PC-3 (cell line): ENCODE measurements around the gene CEP104. TPM values are rescaled to one million over a fixed set of nuclear protein-coding genes. Genes with fewer than 3 reads are reported as not detected.

Experiments
- ATAC-seq: fragments of 200-7000 bp; cut with Tn5 transposase; 2 replicates; pipeline ENCODE4 v1.9.1; 2020; ENCODE audit warnings: mild to moderate bottlenecking, moderate library complexity
- BruUV-seq: library from RNA; stranded (reverse); fragments of 400-500 nt; replicated peaks from 2 replicates; lab custom pipeline; 2021; lab: Mats Ljungman, UMichigan
- CTCF ChIA-PET: fragments of 300-600 bp; sonication (Branson Sonifier 250); formaldehyde crosslinking; loops from one replicate; lab custom pipeline; 2022; ENCODE audit warnings: antibody characterized with exemption; lab: Charles Lee
- POLR2A ChIA-PET: fragments of 300-600 bp; sonication (Branson Sonifier 250); formaldehyde crosslinking; loops from one replicate; lab custom pipeline; 2022; ENCODE audit warnings: antibody characterized with exemption; ENCODE audit not compliant: unreplicated experiment; lab: Charles Lee
- DNase-seq: peaks from one replicate; pipeline ENCODE4 v3.0.0-alpha.2; 2015
- H2AFZ ChIP-seq: fragments of 300-600 bp; sonication (generic); 2 replicates; pipeline ENCODE4 v1.6.0; 2016; ENCODE audit warnings: antibody characterized with exemption, low read length
- H3F3A ChIP-seq: fragments of 300-600 bp; sonication (generic); one replicate; pipeline ENCODE4 v1.6.0; 2017; ENCODE audit warnings: antibody characterized with exemption, low read length, control low read depth, mild to moderate bottlenecking; ENCODE audit not compliant: unreplicated experiment
- H3K27ac ChIP-seq: fragments of 300-600 bp; sonication (generic); 2 replicates; pipeline ENCODE4 v1.5.1; 2016; ENCODE audit warnings: mild to moderate bottlenecking, low read length
- H3K27me3 ChIP-seq: fragments of 300-600 bp; sonication (generic); 2 replicates; pipeline ENCODE4 v1.6.1; 2016; ENCODE audit warnings: low read length, mixed read lengths
- H3K36me3 ChIP-seq: fragments of 300-600 bp; sonication (generic); 2 replicates; pipeline ENCODE4 v1.6.1; 2016; ENCODE audit warnings: low read depth, mixed run types, low read length, mixed read lengths
- H3K4me1 ChIP-seq: fragments of 300-600 bp; sonication (generic); 2 replicates; pipeline ENCODE4 v1.5.1; 2016; ENCODE audit warnings: low read length; ENCODE audit not compliant: insufficient read depth
- H3K4me2 ChIP-seq: fragments of 300-600 bp; sonication (generic); 2 replicates; pipeline ENCODE4 v1.6.0; 2016; ENCODE audit warnings: low read length
- H3K4me3 ChIP-seq: fragments of 300-600 bp; sonication (generic); 2 replicates; pipeline ENCODE4 v1.5.1; 2016; ENCODE audit warnings: mild to moderate bottlenecking, low read length, mixed read lengths
- H3K79me2 ChIP-seq: fragments of 300-600 bp; sonication (generic); 2 replicates; pipeline ENCODE4 v1.6.1; 2017; ENCODE audit warnings: low read length, mixed read lengths
- H3K9ac ChIP-seq: fragments of 300-600 bp; sonication (generic); 2 replicates; pipeline ENCODE4 v1.6.0; 2016; ENCODE audit warnings: mild to moderate bottlenecking, low read length
- H3K9me2 ChIP-seq: fragments of 300-600 bp; sonication (generic); replicated peaks from 2 replicates; pipeline ENCODE4 v1.6.1; 2016; ENCODE audit warnings: mixed run types, low read length, mixed read lengths
- H3K9me3 ChIP-seq: fragments of 300-600 bp; sonication (generic); 2 replicates; pipeline ENCODE4 v1.6.1; 2016; ENCODE audit warnings: low read length, mixed read lengths
- H4K20me1 ChIP-seq: fragments of 300-600 bp; sonication (generic); 2 replicates; pipeline ENCODE4 v1.6.1; 2016; ENCODE audit warnings: low read length, mixed read lengths
- EZH2 ChIP-seq: fragments of 300-600 bp; sonication (generic); IDR thresholded peaks from one replicate; pipeline ENCODE4 v1.6.1; 2017; ENCODE audit warnings: antibody characterized with exemption, mild to moderate bottlenecking, low read length; ENCODE audit not compliant: unreplicated experiment
- EZH2phosphoT487 ChIP-seq: fragments of 300-600 bp; sonication (generic); IDR thresholded peaks from 2 replicates; pipeline ENCODE4 v1.6.1; 2018; ENCODE audit warnings: mild to moderate bottlenecking, antibody characterized with exemption, low read length, borderline replicate concordance
- intact Hi-C: fragments of 100-400 bp; cut with micrococcal nuclease; formaldehyde crosslinking; loops from 2 replicates; pipeline ENCODE4 v1.9.0; 2023
- total RNA-seq: library from RNA; depleted of rRNA; stranded (reverse); fragments of >200 nt; gene quantifications from 2 replicates; pipeline ENCODE4 v1.2.3, GENCODE V29; 2014
- TF ChIP-seq, protein P1 (sequence below): fragments of 300-600 bp; sonication (generic); conservative IDR thresholded peaks from 2 replicates; pipeline ENCODE4 v1.5.1; 2017; ENCODE audit warnings: antibody characterized with exemption, low read depth, mild to moderate bottlenecking, low read length

Gene CEP104
- total RNA-seq, 1 experiment from 2014 or later: 64.1 TPM

DNA sequence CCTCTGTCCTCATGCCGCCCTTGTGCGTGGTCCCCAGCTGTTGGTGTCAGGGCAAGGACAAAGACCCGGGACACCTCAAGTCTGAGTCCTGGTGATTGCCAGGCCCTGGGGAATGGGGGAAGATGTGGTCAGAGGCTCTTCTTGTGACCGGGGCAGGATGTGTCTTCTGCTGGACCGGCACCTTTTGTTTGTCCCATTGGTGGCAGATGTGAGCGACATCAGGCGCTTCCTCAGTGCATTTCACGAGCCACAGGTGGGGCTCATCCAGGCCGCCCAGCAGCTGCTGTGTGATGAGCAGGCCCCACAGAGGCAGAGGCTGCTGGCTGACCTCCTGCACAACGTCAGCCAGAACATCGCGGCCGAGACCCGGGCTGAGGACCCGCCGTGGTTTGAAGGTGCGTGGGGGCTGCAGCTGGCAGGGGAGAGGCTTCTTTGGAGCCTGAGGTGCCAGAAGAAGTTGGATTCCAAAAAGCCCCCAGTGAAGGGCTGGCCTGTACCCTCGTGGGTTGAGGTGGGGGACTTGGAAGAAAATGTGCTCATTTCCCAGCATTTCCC is 8.7 kb upstream of the CEP104 start:
- no peak overlapping the region for H3K4me2 ChIP-seq
- H3K4me3 ChIP-seq: no peak overlapping the region
- H3K36me3 ChIP-seq: peaks cover 32% of the 10 kb centered on the region
- no peaks in the 10 kb centered on the region for H3K9me3 ChIP-seq
- ChIA-PET CTCF (interaction anchor here (0.6 kb wide), 1 partner anchor 38 kb away, joined by 10 read pairs; no protein-coding TSS in a partner anchor), POLR2A (interaction anchor here (0.6 kb wide), 2 partner anchors 11 to 1454 kb away, joined by 3 to 18 read pairs; no protein-coding TSS in a partner anchor)
- H3K27me3 ChIP-seq: no peaks in the 10 kb centered on the region
- no peak overlapping the region for H2AFZ ChIP-seq
- ATAC-seq (no peak), DNase-seq (no peak)
- intact Hi-C loops: no loop called here
- H3K79me2 ChIP-seq: peaks cover 6% of the 10 kb centered on the region; the same call in 1 of the 2 replicates
- peaks cover 13% of the 10 kb centered on the region for H3K4me1 ChIP-seq
- no peaks in the 10 kb centered on the region for H3K9me2 ChIP-seq
- no peak overlapping the region for H3K9ac ChIP-seq
- BruUV-seq: no TSS peak
- H3K27ac ChIP-seq: no peak overlapping the region
- H4K20me1 ChIP-seq: no peaks in the 10 kb centered on the region
- no peaks in the 10 kb centered on the region for H3F3A ChIP-seq
- TF ChIP-seq EZH2 (no peak), EZH2phosphoT487 (no peak)
- TF ChIP-seq, protein P1, sequence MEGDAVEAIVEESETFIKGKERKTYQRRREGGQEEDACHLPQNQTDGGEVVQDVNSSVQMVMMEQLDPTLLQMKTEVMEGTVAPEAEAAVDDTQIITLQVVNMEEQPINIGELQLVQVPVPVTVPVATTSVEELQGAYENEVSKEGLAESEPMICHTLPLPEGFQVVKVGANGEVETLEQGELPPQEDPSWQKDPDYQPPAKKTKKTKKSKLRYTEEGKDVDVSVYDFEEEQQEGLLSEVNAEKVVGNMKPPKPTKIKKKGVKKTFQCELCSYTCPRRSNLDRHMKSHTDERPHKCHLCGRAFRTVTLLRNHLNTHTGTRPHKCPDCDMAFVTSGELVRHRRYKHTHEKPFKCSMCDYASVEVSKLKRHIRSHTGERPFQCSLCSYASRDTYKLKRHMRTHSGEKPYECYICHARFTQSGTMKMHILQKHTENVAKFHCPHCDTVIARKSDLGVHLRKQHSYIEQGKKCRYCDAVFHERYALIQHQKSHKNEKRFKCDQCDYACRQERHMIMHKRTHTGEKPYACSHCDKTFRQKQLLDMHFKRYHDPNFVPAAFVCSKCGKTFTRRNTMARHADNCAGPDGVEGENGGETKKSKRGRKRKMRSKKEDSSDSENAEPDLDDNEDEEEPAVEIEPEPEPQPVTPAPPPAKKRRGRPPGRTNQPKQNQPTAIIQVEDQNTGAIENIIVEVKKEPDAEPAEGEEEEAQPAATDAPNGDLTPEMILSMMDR: no peak

DNA sequence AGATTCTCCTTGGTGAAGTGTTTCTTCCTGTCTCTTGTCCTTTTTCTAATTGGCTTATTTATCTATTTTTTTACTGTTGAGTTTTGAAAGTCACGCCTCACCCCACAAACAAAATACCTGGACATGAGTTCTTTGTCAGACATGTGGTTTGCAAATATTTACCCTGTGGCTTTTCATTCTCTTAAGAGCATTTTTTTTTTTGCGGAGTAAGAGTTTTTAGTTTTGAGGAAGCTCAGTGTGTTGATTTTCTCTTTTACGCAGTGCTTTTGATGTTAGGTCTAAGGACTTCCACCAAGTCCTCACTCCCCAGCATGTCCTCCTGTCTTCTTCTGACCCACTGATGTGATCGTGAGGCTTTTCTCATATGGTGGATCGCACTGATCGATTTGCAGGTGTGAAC is 7.9 kb upstream of the CEP104 start:
- intact Hi-C loops: no loop called here
- ATAC-seq: peak; percentile 78
- CTCF ChIA-PET: interaction anchor here (0.6 kb wide), 1 partner anchor 38 kb away, joined by 10 read pairs; no protein-coding TSS in a partner anchor

More for the DNA sequence above, 7.9 kb upstream of the CEP104 start:
- Histone ChIP-seq H3F3A (no peaks in the 10 kb centered on the region), H4K20me1 (no peaks in the 10 kb centered on the region), H3K4me2 (peak overlapping the region; percentile 29; the same call in 1 of the 2 replicates), H3K27ac (no peak overlapping the region), H3K9ac (no peak overlapping the region), H3K9me2 (no peaks in the 10 kb centered on the region), H3K36me3 (peaks cover 30% of the 10 kb centered on the region), H3K79me2 (peaks cover 14% of the 10 kb centered on the region), H3K4me1 (peaks cover 12% of the 10 kb centered on the region), H3K9me3 (no peaks in the 10 kb centered on the region), H3K4me3 (no peak overlapping the region), H3K27me3 (no peaks in the 10 kb centered on the region), H2AFZ (no peak overlapping the region)
- peak; percentile 74 for DNase-seq
- TF ChIP-seq, protein P1: no peak
- TF ChIP-seq EZH2phosphoT487 (no peak), EZH2 (no peak)
- no TSS peak for BruUV-seq
- POLR2A ChIA-PET: interaction anchor here (0.6 kb wide), 2 partner anchors 10 to 1453 kb away, joined by 3 to 18 read pairs; no protein-coding TSS in a partner anchor
